Loucy (cell line): Measurements from ENCODE around the gene PHLDB1.
"Not testable (repeated sequence)": the region's sequence is repeated elsewhere in the genome, so short reads cannot be mapped to it uniquely, and the experiment has no call there.

Experiments
- H2AFZ ChIP-seq: fragments of 200-600 bp; sonication (generic); 2 replicates; pipeline ENCODE4 v1.6.0; 2016; ENCODE audit warnings: antibody characterized with exemption, mild to moderate bottlenecking, low read length, moderate library complexity
- H3F3A ChIP-seq: fragments of 200-600 bp; 2 replicates; pipeline ENCODE4 v1.6.0; 2016; ENCODE audit warnings: antibody characterized with exemption, low read depth, mild to moderate bottlenecking
- H3K27me3 ChIP-seq: fragments of 200-600 bp; sonication (generic); 2 replicates; pipeline ENCODE4 v1.6.1; 2014; ENCODE audit warnings: low read length, mild to moderate bottlenecking; ENCODE audit not compliant: insufficient read depth, poor library complexity, severe bottlenecking
- H3K36me3 ChIP-seq: fragments of 200-600 bp; sonication (generic); 2 replicates; pipeline ENCODE4 v1.6.1; 2016; ENCODE audit warnings: low read length; ENCODE audit not compliant: insufficient read depth
- H3K4me1 ChIP-seq: fragments of 200-600 bp; sonication (generic); 2 replicates; pipeline ENCODE4 v1.5.1; 2014; ENCODE audit warnings: low read length, mild to moderate bottlenecking; ENCODE audit not compliant: insufficient read depth, poor library complexity, severe bottlenecking
- H3K4me2 ChIP-seq: fragments of 200-600 bp; sonication (generic); 2 replicates; pipeline ENCODE4 v1.6.0; 2014; ENCODE audit warnings: antibody characterized with exemption, low read length, low read depth, mild to moderate bottlenecking; ENCODE audit not compliant: poor library complexity, severe bottlenecking
- H3K4me3 ChIP-seq: fragments of 200-600 bp; sonication (generic); 2 replicates; pipeline ENCODE4 v1.5.1; 2014; ENCODE audit warnings: low read length, mild to moderate bottlenecking, mixed read lengths; ENCODE audit not compliant: poor library complexity, severe bottlenecking
- H3K79me2 ChIP-seq: fragments of 200-600 bp; sonication (generic); 2 replicates; pipeline ENCODE4 v1.6.1; 2014; ENCODE audit warnings: low read length; ENCODE audit not compliant: insufficient read depth
- H3K9ac ChIP-seq: fragments of 200-600 bp; sonication (generic); 2 replicates; pipeline ENCODE4 v1.6.0; 2014; ENCODE audit warnings: mild to moderate bottlenecking, low read depth, low read length, moderate library complexity; ENCODE audit not compliant: poor library complexity, severe bottlenecking
- H3K9me2 ChIP-seq: fragments of 200-600 bp; sonication (generic); replicated peaks from 2 replicates; pipeline ENCODE4 v1.6.1; 2016; ENCODE audit warnings: low read depth, low read length, mixed read lengths
- H3K9me3 ChIP-seq: fragments of 200-600 bp; sonication (generic); 2 replicates; pipeline ENCODE4 v1.6.1; 2014; ENCODE audit warnings: mild to moderate bottlenecking, antibody characterized with exemption, low read length, low read depth; ENCODE audit not compliant: insufficient read depth
- H4K20me1 ChIP-seq: fragments of 200-600 bp; sonication (generic); 2 replicates; pipeline ENCODE4 v1.6.0; 2014; ENCODE audit warnings: antibody characterized with exemption, low read length, mild to moderate bottlenecking; ENCODE audit not compliant: insufficient read depth, poor library complexity, severe bottlenecking
- CTCF ChIP-seq: fragments of 200-600 bp; sonication (generic); conservative IDR thresholded peaks from 2 replicates; pipeline ENCODE4 v1.5.1; 2014; ENCODE audit warnings: mild to moderate bottlenecking, antibody characterized with exemption, low read length
- EZH2phosphoT487 ChIP-seq: fragments of 200-600 bp; IDR thresholded peaks from 2 replicates; pipeline ENCODE4 v1.6.1; 2018; ENCODE audit warnings: antibody characterized with exemption, mild to moderate bottlenecking, moderate library complexity, borderline replicate concordance

PHLDB1 gene

DNA sequence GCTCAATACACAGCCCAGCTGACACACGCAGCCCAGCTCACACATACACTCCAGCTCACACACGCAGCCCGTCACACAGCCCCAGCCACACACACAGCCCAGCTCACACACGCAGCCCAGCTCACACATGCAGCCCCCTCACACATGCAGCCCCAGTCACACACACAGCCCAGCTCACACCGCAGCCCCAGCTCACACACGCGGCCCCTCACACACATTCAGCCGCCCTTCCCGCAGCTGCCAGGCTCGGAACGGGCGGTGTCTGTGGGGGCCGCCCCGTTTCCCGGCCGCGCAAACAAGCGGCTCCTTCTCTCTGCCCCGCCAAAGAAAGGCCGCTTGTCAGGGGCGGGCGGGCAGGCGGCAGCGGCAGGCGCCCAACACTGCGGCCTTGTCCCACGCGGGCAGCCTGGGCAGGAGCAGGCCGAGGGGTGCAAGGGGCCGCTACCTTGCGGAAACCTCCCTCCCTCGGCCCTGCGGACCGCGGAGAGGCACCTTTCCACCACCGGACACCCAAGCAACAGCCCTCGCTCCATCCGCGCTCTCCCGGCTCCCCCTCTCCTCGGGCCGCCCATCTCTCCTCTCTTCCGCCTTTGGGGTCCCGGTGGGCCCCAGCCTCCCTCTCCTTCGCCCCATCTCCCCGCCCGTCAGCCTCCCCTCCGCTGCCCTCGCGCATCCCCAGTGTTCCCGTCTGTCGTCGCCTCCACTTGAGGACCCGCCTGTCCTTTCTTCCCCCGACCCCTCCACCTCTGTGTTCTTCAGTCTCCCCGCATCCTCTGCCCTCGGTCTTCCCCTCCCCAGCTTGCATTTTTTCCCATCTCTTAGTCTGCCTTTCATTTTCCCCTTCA lies 2.2 kb downstream of the PHLDB1 start:
- Histone ChIP-seq H3K36me3 (no peaks in the 10 kb centered on the region), H3K4me1 (no peaks in the 10 kb centered on the region), H3F3A (no peaks in the 10 kb centered on the region), H3K79me2 (no peaks in the 10 kb centered on the region), H3K9me3 (no peaks in the 10 kb centered on the region), H3K27me3 (peaks cover 26% of the 10 kb centered on the region), H4K20me1 (no peaks in the 10 kb centered on the region), H3K9ac (no peak overlapping the region), H3K4me2 (no peak overlapping the region), H3K9me2 (no peaks in the 10 kb centered on the region), H3K4me3 (no peak overlapping the region), H2AFZ (no peak overlapping the region)
- TF ChIP-seq EZH2phosphoT487 = no peak

GRCh38 chr11:118610225-118610772 lies 2.9 kb downstream of the PHLDB1 start:
- no peak overlapping the region for H3K4me3 ChIP-seq
- no peaks in the 10 kb centered on the region for H3K36me3 ChIP-seq
- no peaks in the 10 kb centered on the region for H3K79me2 ChIP-seq
- H2AFZ ChIP-seq = no peak overlapping the region
- no peak overlapping the region for H3K4me2 ChIP-seq
- TF ChIP-seq EZH2phosphoT487 = no peak
- no peak for TF ChIP-seq CTCF
- H3K4me1 ChIP-seq = no peaks in the 10 kb centered on the region
- H3F3A ChIP-seq = no peaks in the 10 kb centered on the region
- no peaks in the 10 kb centered on the region for H3K9me2 ChIP-seq
- H4K20me1 ChIP-seq = no peaks in the 10 kb centered on the region
- H3K9ac ChIP-seq = no peak overlapping the region
- no peaks in the 10 kb centered on the region for H3K9me3 ChIP-seq
- H3K27me3 ChIP-seq = peaks cover 26% of the 10 kb centered on the region

GRCh38 chr11:118610773-118611432 lies 3.5 kb downstream of the PHLDB1 start:
- no peaks in the 10 kb centered on the region for H3K9me3 ChIP-seq
- no peaks in the 10 kb centered on the region for H3K9me2 ChIP-seq
- H3K36me3 ChIP-seq = no peaks in the 10 kb centered on the region
- H3K4me2 ChIP-seq = no peak overlapping the region
- no peak overlapping the region for H3K4me3 ChIP-seq
- H3K79me2 ChIP-seq = no peaks in the 10 kb centered on the region
- TF ChIP-seq EZH2phosphoT487 = no peak
- peak; percentile 65 for TF ChIP-seq CTCF
- no peaks in the 10 kb centered on the region for H3K4me1 ChIP-seq
- peaks cover 26% of the 10 kb centered on the region for H3K27me3 ChIP-seq
- peak overlapping the region; percentile 25; the same call in 1 of the 2 replicates for H2AFZ ChIP-seq
- H3K9ac ChIP-seq = no peak overlapping the region
- no peaks in the 10 kb centered on the region for H4K20me1 ChIP-seq
- H3F3A ChIP-seq = no peaks in the 10 kb centered on the region

DNA sequence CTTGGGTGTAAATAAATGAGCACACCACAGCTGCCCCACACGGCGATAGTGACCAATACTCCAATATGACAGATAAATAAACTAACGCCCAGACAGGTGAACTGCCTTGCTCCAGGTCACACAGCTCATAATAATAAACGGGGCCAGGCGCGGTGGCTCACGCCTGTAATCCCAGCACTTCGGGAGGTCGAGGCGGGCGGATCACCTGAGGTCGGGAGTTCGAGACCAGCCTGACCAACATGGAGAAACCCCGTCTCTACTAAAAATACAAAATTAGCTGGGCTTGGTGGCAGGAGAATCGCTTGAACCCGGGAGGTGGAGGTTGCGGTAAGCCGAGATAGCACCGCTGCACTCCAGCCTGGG lies 4.0 kb downstream of the PHLDB1 start:
- H3K4me3 ChIP-seq, H3K4me2 ChIP-seq, H3F3A ChIP-seq, H3K4me1 ChIP-seq, H3K9me3 ChIP-seq, H4K20me1 ChIP-seq, H3K79me2 ChIP-seq, H3K36me3 ChIP-seq, H3K9me2 ChIP-seq, H3K9ac ChIP-seq: not testable (repeated sequence)
- Histone ChIP-seq H2AFZ (peak overlapping the region; percentile 25; the same call in 1 of the 2 replicates), H3K27me3 (peaks cover 26% of the 10 kb centered on the region)
